Measurements from ENCODE around the gene PNMA6A. TPM values are rescaled to one million over a fixed set of nuclear protein-coding genes. Genes with fewer than 3 reads are reported as not detected.
"Not testable (repeated sequence)": the region's sequence is repeated elsewhere in the genome, so short reads cannot be mapped to it uniquely, and the experiment has no call there.

Gene PNMA6A
- total RNA-seq, 1 donor from 2014 or later, result 2.5 TPM

GRCh38 chrX:153102418-153102817, 30.2 kb downstream of the PNMA6A start:
- no peak for DNase-seq (ENCODE audit: low read depth)
- H3K4me3 ChIP-seq (ENCODE audit: low read depth, low read length), result no peak overlapping the region
- TF ChIP-seq CTCF (conservative IDR thresholded peaks at IDR 0.05; ENCODE audit: low read depth, low read length), result no peak

DNA sequence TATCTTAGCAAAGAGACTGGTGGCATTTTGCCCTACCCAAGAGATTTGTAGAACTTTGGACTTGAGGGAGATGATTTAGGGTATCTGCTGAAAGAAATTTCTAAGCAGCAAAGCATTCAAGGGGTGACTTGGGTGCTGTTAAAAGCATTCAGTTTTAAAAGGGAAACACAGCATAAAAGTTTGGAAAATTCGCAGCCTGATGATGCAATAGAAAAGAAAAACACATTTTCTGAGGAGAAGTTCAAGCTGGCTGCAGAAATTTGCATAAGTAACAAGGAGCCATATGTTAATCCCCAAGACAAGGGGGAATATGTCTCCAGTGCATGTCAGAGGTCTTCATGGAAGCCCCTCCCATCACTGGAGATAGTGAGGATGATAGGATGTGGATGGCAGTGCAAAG, 32.7 kb downstream of the PNMA6A start:
- DNase-seq (ENCODE audit: low read depth); H3K4me3 ChIP-seq (ENCODE audit: low read depth, low read length): not testable (repeated sequence)

GRCh38 chrX:153106092-153106801, 34.0 kb downstream of the PNMA6A start:
- not testable (repeated sequence) for H3K4me3 ChIP-seq (ENCODE audit: low read depth, low read length); DNase-seq (ENCODE audit: low read depth)

GRCh38 chrX:153110735-153111134, 38.5 kb downstream of the PNMA6A start:
- not testable (repeated sequence) for DNase-seq (ENCODE audit: low read depth)

DNA sequence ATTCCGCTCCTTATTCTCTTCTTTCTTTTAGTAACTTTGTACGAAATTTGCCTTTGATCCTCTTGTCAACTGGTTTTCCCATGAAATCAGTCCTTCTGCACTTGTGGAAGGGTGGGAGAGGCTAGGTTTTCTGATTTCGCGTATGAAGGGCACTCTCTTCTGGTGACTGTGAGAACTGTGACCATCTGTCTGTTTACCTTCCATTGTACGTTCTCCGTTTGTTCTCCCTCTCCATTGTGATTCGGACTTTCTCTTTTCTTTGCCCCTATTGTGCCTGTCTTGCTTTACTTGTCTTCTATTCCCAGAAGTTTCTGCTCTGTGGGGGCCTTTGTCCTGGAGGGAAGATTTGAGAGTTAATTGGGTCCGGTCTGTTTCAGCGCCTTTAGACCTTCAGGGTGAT, 41.6 kb downstream of the PNMA6A start:
- not testable (repeated sequence) for H3K4me3 ChIP-seq (ENCODE audit: low read depth, low read length); DNase-seq (ENCODE audit: low read depth)

More at GRCh38 chrX:153110735-153111134, 38.5 kb downstream of the PNMA6A start:
- H3K4me3 ChIP-seq (ENCODE audit: low read depth, low read length), result not testable (repeated sequence)

- not testable (repeated sequence) for H3K4me3 ChIP-seq (ENCODE audit: low read depth, low read length); DNase-seq (ENCODE audit: low read depth)
Observed at GRCh38 chrX:153117754-153118153, 45.5 kb downstream of the PNMA6A start.

DNA sequence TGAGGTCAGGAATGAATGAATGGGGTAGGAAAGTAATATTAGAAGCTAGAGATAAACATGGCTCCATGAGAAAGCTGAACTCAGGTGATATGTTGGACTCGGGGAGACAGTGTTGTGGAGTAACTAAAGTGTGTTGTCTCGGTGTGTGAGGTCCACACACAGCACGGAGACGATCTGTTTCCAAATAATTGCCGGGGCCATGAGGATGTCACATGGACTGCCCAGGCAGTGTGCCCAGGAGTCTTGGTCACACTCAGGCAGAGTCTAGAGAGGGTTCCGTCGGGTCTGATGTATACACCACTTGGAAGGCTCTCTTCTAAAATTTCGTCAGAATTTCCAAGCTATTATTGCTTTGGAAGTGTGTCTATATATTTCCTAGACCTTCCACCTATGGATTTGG, 48.0 kb downstream of the PNMA6A start:
- DNase-seq (ENCODE audit: low read depth); H3K4me3 ChIP-seq (ENCODE audit: low read depth, low read length): not testable (repeated sequence)

DNA sequence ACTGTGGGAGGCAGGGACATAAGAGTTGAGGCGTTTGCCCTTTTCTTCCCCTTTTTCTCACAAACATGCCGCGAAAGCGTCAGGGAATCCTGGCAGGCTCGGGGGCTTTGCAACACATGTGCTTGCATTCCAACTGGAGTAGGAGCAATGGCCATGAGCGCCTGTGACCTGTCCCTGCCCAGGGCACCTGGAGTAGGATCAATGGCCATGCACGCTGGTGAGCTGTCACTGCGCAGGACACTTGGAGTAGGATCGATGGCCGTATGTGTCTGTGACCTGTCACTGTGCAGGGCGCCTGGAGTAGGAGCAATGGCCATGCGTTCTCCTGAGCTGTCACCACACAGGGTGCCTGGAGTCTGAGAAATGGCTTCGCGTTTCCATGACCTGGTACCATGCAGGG, 51.2 kb downstream of the PNMA6A start:
- DNase-seq (ENCODE audit: low read depth); H3K4me3 ChIP-seq (ENCODE audit: low read depth, low read length): not testable (repeated sequence)

Other genes starting within 250 kb of the PNMA6A start
- 34.4 and 53.7 TPM in 2 replicates for gene CETN2, start 241.7 kb upstream of the PNMA6A start, total RNA-seq
- 19.3 and 47.4 TPM in 2 replicates for gene NSDHL, start 241.4 kb upstream of the PNMA6A start, total RNA-seq
- 14.4 and 41.6 TPM in 2 replicates for gene ZNF185, start 174.4 kb upstream of the PNMA6A start, total RNA-seq
- gene PNMA5, start 78.3 kb upstream of the PNMA6A start, total RNA-seq, result not detected in 2 replicates
- 0.22 and 0.69 TPM in 2 replicates for gene PNMA3, start 16.0 kb upstream of the PNMA6A start, total RNA-seq
- gene MAGEA1, start 106.8 kb downstream of the PNMA6A start, total RNA-seq, result not detected in 2 replicates
- not detected in 2 replicates for gene PNMA6F, start 249.3 kb downstream of the PNMA6A start, total RNA-seq

All from epithelial cell of proximal tubule (primary cell).